ENCODE results near the gene SLC2A2. TPM values are rescaled to one million over a fixed set of nuclear protein-coding genes. Genes with fewer than 3 reads are reported as not detected.

Gene SLC2A2
- total RNA-seq, 8 experiments from 2014 or later, result 0.17 TPM; not detected in 7

DNA sequence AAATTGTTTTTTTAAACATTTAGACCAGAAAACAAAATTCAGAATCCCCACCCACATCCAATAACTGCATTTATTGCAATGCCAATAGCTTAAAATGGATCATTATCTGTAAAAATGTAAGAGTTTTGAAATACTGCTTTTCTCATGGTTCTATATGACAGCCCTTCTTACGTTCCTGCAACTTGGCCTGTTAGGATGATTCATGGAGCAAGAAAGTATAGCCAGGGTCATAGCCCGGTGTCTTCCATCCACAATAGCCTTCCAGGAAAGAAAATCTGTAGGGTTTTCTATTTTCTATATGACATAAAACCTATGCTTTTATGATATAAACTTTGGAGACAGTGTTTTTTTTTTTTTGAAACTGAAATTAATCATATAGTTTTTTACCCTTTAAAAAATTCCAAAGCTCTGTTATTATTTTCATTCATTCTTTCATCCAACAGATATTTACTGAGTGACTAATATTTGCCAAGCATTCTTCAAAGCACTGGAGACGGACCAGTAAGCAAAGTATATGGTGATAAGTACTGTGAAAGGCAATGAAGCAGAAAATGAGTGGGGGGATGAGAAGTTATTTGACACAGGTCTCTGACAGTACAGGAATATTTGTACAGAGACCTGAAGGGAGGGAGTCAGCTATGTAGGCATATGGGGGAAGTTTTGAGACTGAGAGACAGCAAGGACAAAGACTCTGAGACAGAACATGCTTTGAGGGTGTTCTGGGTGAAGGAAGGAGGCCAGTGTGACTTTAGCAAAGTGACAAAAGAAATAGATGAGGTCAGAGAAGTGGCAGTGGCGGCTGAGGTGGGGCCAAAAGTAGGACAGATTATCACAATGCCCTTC lies 29.0 kb upstream of the SLC2A2 start:
- in situ Hi-C loops (cut with MboI; ENCODE audit: low pct_unique_long_range_greater_than_20kb in 2 of 9, low sequenced_read_pairs in 9 of 9, unreplicated experiment in 9 of 9), result loop anchor here in 3 of 9 experiments (10.0 to 25.0 kb wide), 2 partner anchors 107 to 109 kb away; no protein-coding TSS in a partner anchor
- Histone ChIP-seq H3K4me3 (no peak overlapping the region), H3K4me1 (replicated peaks in 1 of 2) (no peaks in the 10 kb centered on the region), H3K27ac (no peak overlapping the region)
- 20 to 83% (median 68%) methylated on average over 1 to 4 of the region's 4 CpGs for WGBS, 10 experiments
- ATAC-seq (replicated peaks in 6 of 8), result peak in 2 of 8 experiments; percentile 23 to 26

GRCh38 chr3:171054921-171055320 lies 28.4 kb upstream of the SLC2A2 start:
- peak in 2 of 8 experiments; percentile 73 to 88 for ATAC-seq (replicated peaks in 6 of 8)
- in situ Hi-C loops (cut with MboI; ENCODE audit: low pct_unique_long_range_greater_than_20kb in 2 of 9, low sequenced_read_pairs in 9 of 9, unreplicated experiment in 9 of 9), result loop anchor here in 3 of 9 experiments (10.0 to 25.0 kb wide), 2 partner anchors 107 to 110 kb away; no protein-coding TSS in a partner anchor

DNA sequence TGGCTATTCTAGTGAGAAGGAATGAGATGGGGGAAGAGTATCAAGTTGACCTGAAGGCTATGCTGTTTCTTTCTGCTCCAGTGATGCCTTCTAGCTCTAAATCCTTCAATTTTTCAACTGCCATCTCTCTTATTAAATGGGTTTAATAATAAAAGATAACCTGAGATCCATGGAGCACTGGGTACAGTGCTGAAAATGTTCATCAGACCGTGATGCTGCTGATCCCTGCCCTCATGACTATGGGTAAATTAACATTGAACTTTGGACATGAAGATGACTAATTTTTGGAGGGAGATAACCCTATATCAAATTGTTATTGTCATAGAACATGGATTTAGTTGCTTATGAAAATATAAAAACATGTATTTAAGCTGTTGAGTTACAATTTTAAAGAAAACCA lies 27.7 kb upstream of the SLC2A2 start:
- Histone ChIP-seq H3K4me1 (replicated peaks in 1 of 2) (no peaks in the 10 kb centered on the region), H3K4me3 (no peak overlapping the region), H3K27ac (no peak overlapping the region)
- no peak for ATAC-seq (replicated peaks in 6 of 8)
- in situ Hi-C loops (cut with MboI; ENCODE audit: low pct_unique_long_range_greater_than_20kb in 2 of 9, low sequenced_read_pairs in 9 of 9, unreplicated experiment in 9 of 9), result loop anchor here in 3 of 9 experiments (10.0 to 25.0 kb wide), 2 partner anchors 108 to 111 kb away; no protein-coding TSS in a partner anchor
- WGBS, 10 experiments, result 29 to 100% (median 88%) methylated on average over 1 of the region's 1 CpG; no CpG with 5 or more reads in 2 of the 10 experiments

More at GRCh38 chr3:171054921-171055320, 28.4 kb upstream of the SLC2A2 start:
- no peak overlapping the region for H3K4me3 ChIP-seq
- no peak overlapping the region for H3K27ac ChIP-seq
- H3K4me1 ChIP-seq (replicated peaks in 1 of 2), result no peaks in the 10 kb centered on the region

DNA sequence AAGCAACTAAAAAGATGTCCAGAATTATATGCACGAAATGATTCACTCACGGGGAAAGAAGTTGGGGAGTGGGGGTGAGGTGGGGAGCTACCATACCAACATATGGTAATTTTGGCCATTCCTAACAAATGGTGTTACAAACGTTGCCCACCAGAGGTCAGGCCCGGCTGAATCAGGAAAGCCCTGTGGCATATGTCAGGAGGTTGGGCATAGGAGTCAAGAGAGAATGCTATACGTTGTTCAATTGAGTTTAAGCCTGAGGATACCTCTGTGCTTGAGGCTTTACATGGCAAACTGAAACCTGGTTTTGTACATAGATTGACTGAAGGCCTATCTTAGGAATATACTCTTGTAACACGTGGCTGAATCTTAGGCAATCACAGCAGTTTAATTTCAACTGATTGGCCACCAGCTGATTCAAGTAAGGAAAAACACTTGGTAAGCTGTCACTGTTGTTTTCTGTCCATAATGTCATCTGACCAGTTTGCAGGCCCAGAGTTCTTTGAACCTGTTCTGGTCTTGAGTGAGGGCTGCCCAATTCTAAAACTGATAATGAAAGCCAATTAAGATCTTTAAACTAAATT lies 23.4 kb upstream of the SLC2A2 start:
- Histone ChIP-seq H3K27ac (no peak overlapping the region), H3K4me1 (replicated peaks in 1 of 2) (no peaks in the 10 kb centered on the region), H3K4me3 (no peak overlapping the region)
- 0 to 66% (median 39%) methylated on average over 1 to 5 of the region's 6 CpGs; no CpG with 5 or more reads in 3 of the 10 experiments for WGBS, 10 experiments
- ATAC-seq (replicated peaks in 6 of 8), result peak in 6 of 8 experiments; percentile 42 to 98 (median 76)
- in situ Hi-C loops (cut with MboI; ENCODE audit: low pct_unique_long_range_greater_than_20kb in 2 of 9, low sequenced_read_pairs in 9 of 9, unreplicated experiment in 9 of 9), result loop anchor here in 3 of 9 experiments (10.0 to 25.0 kb wide), 2 partner anchors 112 to 115 kb away; no protein-coding TSS in a partner anchor

- in situ Hi-C loops (cut with MboI; ENCODE audit: low pct_unique_long_range_greater_than_20kb in 2 of 9, low sequenced_read_pairs in 9 of 9, unreplicated experiment in 9 of 9), result no loop called here
- H3K4me1 ChIP-seq (replicated peaks in 1 of 2), result no peaks in the 10 kb centered on the region
- ATAC-seq (replicated peaks in 6 of 8), result no peak
- 33 to 100% (median 75%) methylated on average over 1 to 4 of the region's 4 CpGs; no CpG with 5 or more reads in 2 of the 10 experiments for WGBS, 10 experiments
- H3K4me3 ChIP-seq, result no peak overlapping the region
- no peak overlapping the region for H3K27ac ChIP-seq
These were observed 20.2 kb upstream of the SLC2A2 start for GRCh38 chr3:171046760-171047159.

- Histone ChIP-seq H3K4me1 (replicated peaks in 1 of 2) (no peaks in the 10 kb centered on the region), H3K27ac (no peak overlapping the region), H3K4me3 (no peak overlapping the region)
- in situ Hi-C loops (cut with MboI; ENCODE audit: low pct_unique_long_range_greater_than_20kb in 2 of 9, low sequenced_read_pairs in 9 of 9, unreplicated experiment in 9 of 9), result no loop called here
- WGBS, 10 experiments, result 50 to 85% (median 68%) methylated on average over 1 to 13 of the region's 14 CpGs
- ATAC-seq (replicated peaks in 6 of 8), result peak in 3 of 8 experiments; percentile 27 to 71 (median 36)
These were observed 18.6 kb upstream of the SLC2A2 start for GRCh38 chr3:171044835-171045793.

- 0 to 100% (median 33%) methylated on average over 1 of the region's 1 CpG; no CpG with 5 or more reads in 1 of the 10 experiments for WGBS, 10 experiments
- in situ Hi-C loops (cut with MboI; ENCODE audit: low pct_unique_long_range_greater_than_20kb in 2 of 9, low sequenced_read_pairs in 9 of 9, unreplicated experiment in 9 of 9), result no loop called here
- no peak overlapping the region for H3K4me3 ChIP-seq
- H3K27ac ChIP-seq, result no peak overlapping the region
- no peaks in the 10 kb centered on the region for H3K4me1 ChIP-seq (replicated peaks in 1 of 2)
- ATAC-seq (replicated peaks in 6 of 8), result no peak
These were observed 17.9 kb upstream of the SLC2A2 start for GRCh38 chr3:171044384-171044783.

DNA sequence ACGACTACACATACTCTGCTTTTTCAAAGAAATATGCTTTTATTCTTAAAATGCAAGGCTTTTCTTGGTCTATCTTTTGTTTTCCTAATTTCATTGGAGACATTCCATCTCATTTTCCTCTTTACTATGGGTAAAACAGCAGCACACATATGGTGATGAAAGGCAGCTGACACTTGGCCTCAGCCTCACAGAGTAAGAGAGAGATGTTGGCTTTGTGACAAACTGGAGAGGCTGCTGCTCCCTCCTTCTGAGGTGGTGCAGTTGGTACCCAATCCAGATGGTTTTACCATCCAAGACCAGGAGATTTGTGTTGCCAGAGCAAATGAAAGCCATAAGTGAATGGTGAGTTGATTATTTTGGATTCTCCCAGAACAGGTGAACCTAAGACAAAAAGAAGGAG lies 13.2 kb upstream of the SLC2A2 start:
- WGBS, 10 experiments, result 38 to 91% (median 67%) methylated on average over 1 of the region's 1 CpG; no CpG with 5 or more reads in 3 of the 10 experiments
- in situ Hi-C loops (cut with MboI; ENCODE audit: low pct_unique_long_range_greater_than_20kb in 2 of 9, low sequenced_read_pairs in 9 of 9, unreplicated experiment in 9 of 9), result no loop called here
- ATAC-seq (replicated peaks in 6 of 8), result no peak

DNA sequence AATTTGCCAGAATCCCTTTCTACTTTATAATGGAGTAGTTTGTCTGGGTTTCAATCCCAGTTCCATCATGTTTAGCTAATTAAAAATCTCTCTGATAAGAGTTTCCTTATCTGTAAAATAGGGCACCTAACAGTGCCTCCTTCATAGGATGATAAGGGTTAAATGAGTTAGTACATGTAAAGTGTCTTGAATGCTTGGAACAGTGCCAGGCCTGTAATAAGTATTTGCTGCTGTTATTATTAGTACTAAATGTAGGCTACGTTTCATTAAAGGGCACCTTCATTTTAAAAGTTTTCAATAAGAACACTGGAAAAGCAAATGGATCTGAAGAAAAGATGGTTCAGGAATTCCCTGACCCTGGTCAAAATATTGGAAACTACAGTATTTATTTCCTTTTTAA lies 11.8 kb upstream of the SLC2A2 start:
- in situ Hi-C loops (cut with MboI; ENCODE audit: low pct_unique_long_range_greater_than_20kb in 2 of 9, low sequenced_read_pairs in 9 of 9, unreplicated experiment in 9 of 9), result no loop called here
- no peaks in the 10 kb centered on the region for H3K4me1 ChIP-seq (replicated peaks in 1 of 2)
- no peak for ATAC-seq (replicated peaks in 6 of 8)
- WGBS, 10 experiments, result 0 to 100% (median 64%) methylated on average over 1 of the region's 1 CpG; no CpG with 5 or more reads in 1 of the 10 experiments
- H3K27ac ChIP-seq, result no peak overlapping the region
- no peak overlapping the region for H3K4me3 ChIP-seq

More for the DNA sequence above, 13.2 kb upstream of the SLC2A2 start:
- Histone ChIP-seq H3K4me3 (no peak overlapping the region), H3K27ac (no peak overlapping the region), H3K4me1 (replicated peaks in 1 of 2) (no peaks in the 10 kb centered on the region)

GRCh38 chr3:171028779-171029232 lies 2.3 kb upstream of the SLC2A2 start:
- WGBS, 10 experiments, result 20 to 100% (median 73%) methylated on average over 1 to 8 of the region's 8 CpGs; no CpG with 5 or more reads in 1 of the 10 experiments
- no peak overlapping the region for H3K27ac ChIP-seq
- no peaks in the 10 kb centered on the region for H3K4me1 ChIP-seq (replicated peaks in 1 of 2)
- ATAC-seq (replicated peaks in 6 of 8), result peak in 2 of 8 experiments; percentile 40 to 45
- in situ Hi-C loops (cut with MboI; ENCODE audit: low pct_unique_long_range_greater_than_20kb in 2 of 9, low sequenced_read_pairs in 9 of 9, unreplicated experiment in 9 of 9), result no loop called here
- no peak overlapping the region for H3K4me3 ChIP-seq

GRCh38 chr3:171028025-171028778 lies 1.7 kb upstream of the SLC2A2 start:
- in situ Hi-C loops (cut with MboI; ENCODE audit: low pct_unique_long_range_greater_than_20kb in 2 of 9, low sequenced_read_pairs in 9 of 9, unreplicated experiment in 9 of 9), result no loop called here
- Histone ChIP-seq H3K27ac (no peak overlapping the region), H3K4me3 (peak overlapping the region in 1 of 5 donors; percentile 13), H3K4me1 (replicated peaks in 1 of 2) (no peaks in the 10 kb centered on the region)
- WGBS, 10 experiments, result 0 to 78% (median 36%) methylated on average over 1 to 25 of the region's 39 CpGs; no CpG with 5 or more reads in 1 of the 10 experiments
- peak in 7 of 8 experiments; percentile 16 to 96 (median 52) for ATAC-seq (replicated peaks in 6 of 8)

DNA sequence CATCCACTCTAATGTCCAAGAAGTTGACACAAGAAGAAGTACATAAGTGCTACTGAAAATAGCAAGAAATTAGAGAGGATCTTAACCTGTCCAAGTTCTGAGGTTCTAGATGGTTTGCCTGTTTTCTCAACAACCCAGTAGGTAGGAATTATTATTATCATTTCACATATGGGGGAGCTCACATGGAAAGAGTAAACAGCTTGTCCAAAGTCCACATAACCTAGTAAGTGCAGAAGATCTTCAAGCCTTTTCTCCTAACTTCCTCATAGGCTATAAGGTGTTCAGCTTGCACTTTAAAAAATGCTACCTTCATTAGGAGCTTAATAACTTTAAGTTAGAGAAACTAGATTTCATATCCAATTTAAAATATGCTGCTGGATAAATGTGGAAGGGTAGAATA lies 3.0 kb downstream of the SLC2A2 start:
- no peak for ATAC-seq (replicated peaks in 6 of 8)
- no peaks in the 10 kb centered on the region for H3K4me1 ChIP-seq (replicated peaks in 1 of 2)
- no peak overlapping the region for H3K4me3 ChIP-seq
- in situ Hi-C loops (cut with MboI; ENCODE audit: low pct_unique_long_range_greater_than_20kb in 2 of 9, low sequenced_read_pairs in 9 of 9, unreplicated experiment in 9 of 9), result no loop called here
- no peak overlapping the region for H3K27ac ChIP-seq
